ENCODE results near the gene LTBP4.
"Not testable (repeated sequence)": the region's sequence is repeated elsewhere in the genome, so short reads cannot be mapped to it uniquely, and the experiment has no call there.

Gene LTBP4

DNA sequence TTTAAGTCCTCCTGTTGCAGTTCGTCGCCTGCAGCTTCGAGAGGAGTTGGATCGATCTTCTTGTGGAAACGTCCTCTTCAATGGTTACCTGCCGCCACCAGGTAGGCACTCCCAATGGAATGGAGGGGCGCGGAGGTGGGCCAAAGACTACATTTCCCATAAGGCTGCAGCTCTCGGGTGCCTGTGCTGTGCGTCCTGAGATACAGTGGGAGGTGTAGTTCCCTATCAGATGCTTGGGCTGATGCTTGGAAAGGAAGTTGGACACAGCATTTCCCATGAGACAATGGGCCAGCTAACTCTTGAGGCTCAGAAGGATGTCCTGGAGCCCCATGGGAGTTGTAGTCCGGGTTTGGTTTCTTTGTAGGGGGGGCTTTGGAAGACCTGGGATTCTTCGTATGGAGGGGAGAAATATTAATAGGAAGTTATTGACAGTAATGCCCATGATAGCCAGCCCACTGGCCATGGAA is 22.7 kb upstream of the LTBP4 start:
- no peak for DNase-seq

GRCh38 chr19:40580619-40581018 is 20.6 kb upstream of the LTBP4 start:
- DNase-seq: no peak

DNA sequence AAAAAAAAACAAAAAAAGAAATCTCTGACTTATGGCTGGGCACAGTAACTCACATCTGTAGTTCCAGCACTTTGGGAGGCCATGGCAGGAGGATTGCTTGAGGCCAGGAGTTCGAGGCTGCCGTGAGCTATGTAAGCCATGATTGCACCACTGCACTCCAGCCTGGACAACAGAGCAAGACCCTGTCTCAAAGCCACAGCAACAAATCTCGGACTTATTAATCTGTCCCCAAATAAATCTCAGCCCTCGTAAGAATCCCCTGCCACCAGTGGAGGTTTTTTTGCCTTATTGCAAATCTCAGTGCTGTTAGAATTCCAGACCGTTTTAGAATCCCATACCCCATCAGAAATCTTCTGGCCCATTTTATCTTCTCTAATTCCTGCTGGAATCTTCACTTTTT is 19.6 kb upstream of the LTBP4 start:
- DNase-seq: no peak

DNA sequence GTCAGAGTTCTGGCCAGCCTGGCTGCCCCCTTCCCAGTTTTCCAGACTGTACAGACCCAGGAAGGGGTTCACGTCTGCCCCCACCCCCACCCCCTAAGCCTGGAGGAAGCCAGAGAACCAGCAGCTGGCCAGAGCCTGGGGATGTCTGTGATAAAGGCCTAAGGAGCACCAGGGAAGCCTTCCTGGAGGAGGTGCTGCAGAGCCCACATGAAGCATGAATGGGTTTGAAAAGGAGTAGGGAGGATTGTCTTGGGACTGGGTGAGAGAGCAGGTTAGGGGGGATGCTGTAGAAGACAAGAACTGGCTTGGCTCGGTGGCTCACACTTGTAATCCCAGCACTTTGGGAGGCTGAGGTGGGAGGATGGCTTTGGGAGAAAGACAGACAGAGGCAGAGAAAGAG is 18.7 kb upstream of the LTBP4 start:
- DNase-seq: no peak

GRCh38 chr19:40583283-40583682 is 17.9 kb upstream of the LTBP4 start:
- DNase-seq: no peak

- no peak for DNase-seq
Measured at GRCh38 chr19:40584007-40584406, 17.2 kb upstream of the LTBP4 start.

- DNase-seq: no peak
Measured at GRCh38 chr19:40585241-40585981, 15.8 kb upstream of the LTBP4 start.

GRCh38 chr19:40585982-40586422 is 15.2 kb upstream of the LTBP4 start:
- no peak for DNase-seq

- DNase-seq: no peak
Measured at GRCh38 chr19:40586611-40587010, 14.6 kb upstream of the LTBP4 start.

GRCh38 chr19:40588110-40588854 is 12.9 kb upstream of the LTBP4 start:
- no peak for DNase-seq

GRCh38 chr19:40588926-40589569 is 12.1 kb upstream of the LTBP4 start:
- no peak for DNase-seq

GRCh38 chr19:40589591-40590429 is 11.4 kb upstream of the LTBP4 start:
- DNase-seq: no peak

DNA sequence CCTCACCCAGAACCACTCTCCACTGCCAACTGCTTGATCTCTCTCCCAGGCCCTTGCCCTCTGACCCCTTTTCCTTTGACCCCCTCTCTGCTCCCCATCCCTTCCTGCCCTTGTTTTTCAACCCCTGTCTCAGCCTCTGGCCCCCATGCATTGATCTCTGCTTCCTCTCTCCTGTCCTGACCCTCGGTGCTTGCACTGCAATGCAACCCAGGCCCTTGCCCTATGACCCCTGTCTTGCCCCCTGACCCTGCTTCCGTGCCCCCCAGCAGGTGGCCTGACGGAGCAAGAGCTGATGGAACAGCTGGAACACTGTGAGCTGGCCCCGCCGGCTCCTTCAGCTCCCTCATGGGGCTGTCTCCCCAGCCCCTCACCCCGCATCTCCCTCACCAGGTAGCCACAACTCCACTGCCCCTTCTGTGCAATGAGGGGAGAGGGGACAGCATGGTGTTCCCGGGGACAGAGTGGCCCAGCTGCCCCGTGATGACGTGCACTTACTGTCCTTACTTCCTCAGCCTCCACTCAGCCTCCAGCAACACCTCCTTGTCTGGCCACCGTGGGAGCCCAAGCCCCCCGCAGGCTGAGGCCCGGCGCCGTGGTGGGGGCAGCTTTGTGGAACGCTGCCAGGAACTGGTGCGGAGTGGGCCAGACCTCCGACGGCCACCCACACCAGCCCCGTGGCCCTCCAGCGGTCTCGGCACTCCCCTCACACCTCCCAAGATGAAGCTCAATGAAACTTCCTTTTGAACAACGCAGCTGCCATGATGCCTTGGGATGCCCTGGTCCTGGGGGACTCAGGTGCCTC is 10.5 kb upstream of the LTBP4 start:
- no peak for DNase-seq

DNA sequence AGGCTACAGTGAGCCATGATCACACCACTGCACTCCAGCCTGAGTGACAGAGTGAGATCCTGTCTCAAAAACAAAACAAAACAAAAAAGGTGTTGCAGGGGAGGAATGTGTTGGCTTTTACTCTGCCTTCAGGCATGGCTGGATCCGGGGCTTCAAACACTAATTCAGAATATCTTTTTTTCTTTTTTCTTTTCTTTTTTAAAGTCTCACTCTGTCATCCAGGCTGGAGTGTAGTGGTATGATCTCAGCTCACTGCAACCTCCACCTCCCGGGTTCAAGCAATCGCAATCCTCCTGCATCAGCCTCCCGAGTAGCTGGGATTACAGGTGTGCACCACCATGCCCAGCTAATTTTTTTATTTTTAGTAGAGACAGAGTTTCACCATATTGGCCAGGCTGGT is 9.4 kb upstream of the LTBP4 start:
- DNase-seq: not testable (repeated sequence)

DNA sequence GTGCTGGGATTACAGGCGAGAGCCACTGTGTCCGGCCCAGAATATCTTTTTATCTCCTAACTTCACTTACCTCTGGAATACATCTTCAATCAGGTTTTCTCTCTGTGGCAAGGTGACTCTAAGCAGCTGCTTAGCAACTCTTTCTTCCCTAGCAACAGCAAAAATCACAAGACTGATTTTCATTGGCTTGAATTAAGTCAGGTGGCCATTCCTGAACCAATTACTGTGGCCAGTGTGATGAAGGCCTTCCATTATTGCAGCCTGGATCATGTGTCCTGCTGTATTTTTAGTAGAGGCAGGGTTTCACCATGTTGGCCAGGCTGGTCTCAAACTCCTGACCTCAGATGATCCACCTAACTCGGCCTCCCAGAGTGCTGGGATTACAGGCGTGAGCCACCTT is 9.0 kb upstream of the LTBP4 start:
- peak; percentile 29 to 82 for DNase-seq

DNA sequence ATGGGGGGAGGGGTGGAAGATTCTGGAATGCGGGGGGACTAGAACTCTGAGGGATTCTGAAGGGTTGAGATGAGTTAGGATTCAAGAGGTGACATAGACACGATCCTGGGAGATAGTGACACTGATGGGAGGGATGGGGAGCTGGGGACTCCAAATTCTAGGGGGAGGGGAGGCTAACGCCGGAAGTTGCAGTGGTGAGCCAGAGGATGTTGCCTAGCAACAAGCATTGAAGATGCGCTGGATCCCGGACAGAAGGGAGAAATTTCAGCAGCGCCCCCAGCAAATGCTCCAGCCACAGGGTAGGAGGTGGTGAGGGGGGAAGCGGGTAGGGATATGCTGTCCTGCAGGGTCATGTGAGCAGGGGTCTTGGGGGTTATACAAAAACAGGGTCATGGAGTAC is 6.9 kb upstream of the LTBP4 start:
- no peak for DNase-seq

- DNase-seq: no peak
Measured at GRCh38 chr19:40594657-40595091, 6.5 kb upstream of the LTBP4 start.

- no peak for DNase-seq
Measured at GRCh38 chr19:40596608-40597328, 4.4 kb upstream of the LTBP4 start.

DNA sequence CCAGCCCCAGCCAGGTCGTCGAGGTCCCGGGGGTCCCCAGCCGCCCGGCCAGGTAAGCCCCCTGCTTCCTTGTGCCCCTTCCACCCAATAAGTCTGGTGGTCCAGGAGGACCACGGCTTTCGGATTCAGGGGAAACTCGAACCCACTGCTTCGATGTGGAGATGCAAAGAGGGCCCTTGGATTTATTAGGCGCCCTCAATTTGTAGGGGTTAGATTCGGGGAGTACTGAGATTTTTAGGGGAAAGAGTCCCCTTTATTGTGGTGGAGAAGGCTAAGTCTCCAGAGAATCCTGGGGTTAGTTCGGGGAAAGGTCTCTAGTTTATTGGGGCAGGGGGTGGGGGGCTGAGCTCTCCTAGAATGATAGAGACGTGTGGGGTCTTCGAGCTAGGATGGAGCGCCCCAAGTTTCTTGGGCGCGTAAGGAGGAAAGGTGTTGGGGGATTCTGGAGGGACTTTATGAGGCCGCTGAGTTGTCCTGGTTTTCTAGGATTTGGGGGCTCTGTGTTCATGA is 3.8 kb upstream of the LTBP4 start:
- no peak for DNase-seq

- DNase-seq: peak; percentile 71 to 82
Measured at GRCh38 chr19:40598121-40598917, 2.9 kb upstream of the LTBP4 start.

All from NCI-H2081 (cell line).